Kidney tubule cell (primary cell): ENCODE results near the gene DENND1A.

ENCODE experiments used
- DNase-seq: peaks from one replicate; pipeline ENCODE4 v3.0.0-alpha.2; 2018; ENCODE audit warnings: low spot score

Gene DENND1A

GRCh38 chr9:123615381-123615780, 314.5 kb downstream of the DENND1A start:
- DNase-seq = no peak

- no peak for DNase-seq
These were observed 315.3 kb downstream of the DENND1A start for GRCh38 chr9:123614306-123615263.

- no peak for DNase-seq
These were observed 318.7 kb downstream of the DENND1A start for GRCh38 chr9:123611226-123611625.

- no peak for DNase-seq
These were observed 320.1 kb downstream of the DENND1A start for GRCh38 chr9:123609844-123610243.

GRCh38 chr9:123608104-123608503, 321.8 kb downstream of the DENND1A start:
- no peak for DNase-seq

- DNase-seq = no peak
These were observed 322.4 kb downstream of the DENND1A start for GRCh38 chr9:123607479-123607878.

GRCh38 chr9:123606141-123606540, 323.8 kb downstream of the DENND1A start:
- DNase-seq = no peak

- DNase-seq = no peak
These were observed 324.6 kb downstream of the DENND1A start for GRCh38 chr9:123605286-123605685.

GRCh38 chr9:123604861-123605260, 325.1 kb downstream of the DENND1A start:
- no peak for DNase-seq

GRCh38 chr9:123601828-123602227, 328.1 kb downstream of the DENND1A start:
- no peak for DNase-seq

- no peak for DNase-seq
These were observed 330.1 kb downstream of the DENND1A start for GRCh38 chr9:123599781-123600180.

- no peak for DNase-seq
These were observed 331.9 kb downstream of the DENND1A start for GRCh38 chr9:123597876-123598556.

- DNase-seq = no peak
These were observed 332.9 kb downstream of the DENND1A start for GRCh38 chr9:123597048-123597447.

GRCh38 chr9:123591283-123591682, 338.6 kb downstream of the DENND1A start:
- no peak for DNase-seq

- DNase-seq = no peak
These were observed 339.4 kb downstream of the DENND1A start for GRCh38 chr9:123590499-123590898.

GRCh38 chr9:123589361-123590239, 340.3 kb downstream of the DENND1A start:
- no peak for DNase-seq

- DNase-seq = no peak
These were observed 343.7 kb downstream of the DENND1A start for GRCh38 chr9:123586275-123586674.

GRCh38 chr9:123584202-123585176, 345.4 kb downstream of the DENND1A start:
- DNase-seq = peak; percentile 63

- DNase-seq = no peak
These were observed 346.3 kb downstream of the DENND1A start for GRCh38 chr9:123583646-123584045.

- no peak for DNase-seq
These were observed 358.7 kb downstream of the DENND1A start for GRCh38 chr9:123571240-123571639.
